ENCODE measurements around the gene BCL2L13.

Gene BCL2L13
- long read RNA-seq, donor 1, full-length matches to known transcripts = 13 of 13 reads
- long read RNA-seq, donor 1, partial matches to known transcripts = 0 of 13 reads
- long read RNA-seq, donor 1, other reads (novel, unspliced or antisense) = 0 of 13 reads
- long read RNA-seq, donor 2, full-length matches to known transcripts = 3 of 20 reads
- long read RNA-seq, donor 2, partial matches to known transcripts = 17 of 20 reads
- long read RNA-seq, donor 2, other reads (novel, unspliced or antisense) = 0 of 20 reads
- long read RNA-seq, donor 3, full-length matches to known transcripts = 4 of 4 reads
- long read RNA-seq, donor 3, partial matches to known transcripts = 0 of 4 reads
- long read RNA-seq, donor 3, other reads (novel, unspliced or antisense) = 0 of 4 reads
- long read RNA-seq, donor 4, full-length matches to known transcripts = 4 of 9 reads
- long read RNA-seq, donor 4, partial matches to known transcripts = 5 of 9 reads
- long read RNA-seq, donor 4, other reads (novel, unspliced or antisense) = 0 of 9 reads
- long read RNA-seq, donor 5, full-length matches to known transcripts = 8 of 8 reads
- long read RNA-seq, donor 5, partial matches to known transcripts = 0 of 8 reads
- long read RNA-seq, donor 5, other reads (novel, unspliced or antisense) = 0 of 8 reads
- long read RNA-seq, donor 6, full-length matches to known transcripts = 7 of 18 reads
- long read RNA-seq, donor 6, partial matches to known transcripts = 11 of 18 reads
- long read RNA-seq, donor 6, other reads (novel, unspliced or antisense) = 0 of 18 reads
- long read RNA-seq, donor 7, full-length matches to known transcripts = 10 of 92 reads
- long read RNA-seq, donor 7, partial matches to known transcripts = 54 of 92 reads
- long read RNA-seq, donor 7, other reads (novel, unspliced or antisense) = 28 of 92 reads
- long read RNA-seq, donor 8, full-length matches to known transcripts = 10 of 24 reads
- long read RNA-seq, donor 8, partial matches to known transcripts = 14 of 24 reads
- long read RNA-seq, donor 8, other reads (novel, unspliced or antisense) = 0 of 24 reads

GRCh38 chr22:17638432-17639246, at the start of gene BCL2L13:
Gene BCL2L13, plus strand, starts transcription at chr22:17638757. Its CDS starts 16,955 bp downstream, at chr22:17655712.
- DNase-seq = peak; percentile 95

GRCh38 chr22:17589810-17590375, 48.7 kb upstream of the BCL2L13 start:
- DNase-seq = no peak

DNA sequence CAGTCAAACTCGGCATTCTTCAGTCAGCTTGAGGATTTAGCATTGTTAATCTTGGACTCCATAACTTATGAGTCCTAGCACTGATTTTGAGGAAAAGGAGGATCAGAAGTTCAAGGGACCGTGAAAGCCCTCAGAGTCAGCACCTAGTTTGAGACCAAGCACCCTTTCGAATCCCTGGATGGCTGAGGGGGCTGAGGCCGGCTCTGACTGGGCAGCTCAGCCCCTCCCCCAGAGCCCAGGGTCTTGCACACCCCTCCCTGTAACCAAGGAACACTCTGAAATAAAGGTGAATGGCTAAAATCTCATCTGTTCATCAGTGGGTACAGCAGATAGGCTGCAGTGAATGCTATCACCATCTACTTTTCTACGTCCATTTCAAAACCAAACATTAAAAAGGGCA, 48.0 kb upstream of the BCL2L13 start:
- DNase-seq = no peak

- no peak for DNase-seq
These were observed 46.4 kb upstream of the BCL2L13 start for GRCh38 chr22:17592201-17592600.

DNA sequence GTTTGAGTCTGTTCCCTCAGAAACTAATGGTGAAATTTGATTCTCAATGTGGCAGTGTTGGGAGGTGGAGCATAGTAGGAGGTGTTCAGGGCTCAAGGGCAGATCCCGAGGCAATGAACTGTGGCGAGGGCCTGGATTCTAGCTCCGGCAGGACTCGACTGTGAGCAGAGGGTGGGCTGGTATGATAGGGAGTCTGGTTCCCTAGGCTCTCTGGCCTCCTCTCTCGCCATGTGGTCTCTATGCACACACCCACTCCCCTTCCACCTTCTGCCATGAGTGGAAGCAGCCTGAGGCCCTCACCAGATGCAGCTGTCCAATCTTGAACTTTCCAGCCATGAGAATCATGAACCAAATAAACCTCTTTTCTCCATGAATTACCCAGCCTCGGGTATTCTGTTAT, 42.3 kb upstream of the BCL2L13 start:
- DNase-seq = no peak

- no peak for DNase-seq
These were observed 41.3 kb upstream of the BCL2L13 start for GRCh38 chr22:17597217-17597616.

DNA sequence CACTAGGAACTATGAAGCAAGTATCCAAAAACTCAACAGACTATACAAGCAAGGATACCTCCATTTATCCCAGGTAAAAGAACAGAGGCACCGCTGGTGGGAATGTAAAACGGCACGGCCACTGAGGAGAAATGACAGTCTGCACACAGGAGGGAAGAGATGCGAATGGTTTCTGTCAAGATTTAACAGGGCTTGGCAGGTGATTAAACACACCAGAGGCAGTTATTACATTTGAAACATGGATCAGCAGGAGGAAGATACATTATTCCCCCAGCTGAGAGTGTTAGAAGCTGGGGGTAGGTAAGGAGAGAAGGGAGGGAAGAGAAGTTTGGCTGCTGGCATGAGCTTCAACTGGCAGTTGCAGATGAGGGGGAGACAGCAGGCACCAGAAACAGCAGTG, 40.2 kb upstream of the BCL2L13 start:
- no peak for DNase-seq

- DNase-seq = no peak
These were observed 37.5 kb upstream of the BCL2L13 start for GRCh38 chr22:17601031-17601430.

DNA sequence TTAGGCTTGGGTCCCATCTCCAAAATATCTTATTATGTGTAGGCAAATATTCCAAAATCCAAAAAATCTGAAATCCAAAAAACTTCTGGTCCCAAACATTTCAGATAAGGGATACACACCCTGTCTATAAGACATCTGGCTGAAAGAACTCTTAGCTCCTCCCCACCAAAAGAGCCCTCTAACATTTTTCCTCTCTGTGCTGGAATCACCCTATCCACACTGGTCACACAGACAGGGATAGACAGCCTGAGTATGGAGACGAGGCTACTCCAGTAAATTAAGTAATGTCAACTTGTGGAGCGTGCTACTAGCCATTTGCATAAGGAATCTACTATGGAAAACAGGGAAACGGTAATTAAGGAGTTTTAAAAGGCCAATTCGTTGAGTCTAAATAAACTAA, 34.9 kb upstream of the BCL2L13 start:
- DNase-seq = no peak

DNA sequence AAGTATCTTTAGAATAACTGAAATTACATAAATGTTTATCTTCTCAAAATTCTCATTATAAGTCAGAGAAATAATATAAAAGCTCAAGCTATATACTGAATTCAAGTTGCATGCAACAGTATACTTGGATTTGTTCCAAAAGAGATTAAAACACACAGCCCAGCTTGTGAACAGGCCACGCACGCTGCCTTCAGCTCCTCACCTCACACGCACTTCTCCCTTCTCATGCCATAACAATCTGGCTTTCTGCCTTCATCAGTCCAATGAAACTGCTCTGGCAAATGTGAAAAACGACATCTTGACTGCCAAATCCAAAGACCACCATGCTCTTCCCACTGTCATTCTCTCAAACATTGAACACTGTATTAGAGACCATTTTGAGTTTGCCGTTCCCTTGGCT, 32.1 kb upstream of the BCL2L13 start:
- DNase-seq = no peak

DNA sequence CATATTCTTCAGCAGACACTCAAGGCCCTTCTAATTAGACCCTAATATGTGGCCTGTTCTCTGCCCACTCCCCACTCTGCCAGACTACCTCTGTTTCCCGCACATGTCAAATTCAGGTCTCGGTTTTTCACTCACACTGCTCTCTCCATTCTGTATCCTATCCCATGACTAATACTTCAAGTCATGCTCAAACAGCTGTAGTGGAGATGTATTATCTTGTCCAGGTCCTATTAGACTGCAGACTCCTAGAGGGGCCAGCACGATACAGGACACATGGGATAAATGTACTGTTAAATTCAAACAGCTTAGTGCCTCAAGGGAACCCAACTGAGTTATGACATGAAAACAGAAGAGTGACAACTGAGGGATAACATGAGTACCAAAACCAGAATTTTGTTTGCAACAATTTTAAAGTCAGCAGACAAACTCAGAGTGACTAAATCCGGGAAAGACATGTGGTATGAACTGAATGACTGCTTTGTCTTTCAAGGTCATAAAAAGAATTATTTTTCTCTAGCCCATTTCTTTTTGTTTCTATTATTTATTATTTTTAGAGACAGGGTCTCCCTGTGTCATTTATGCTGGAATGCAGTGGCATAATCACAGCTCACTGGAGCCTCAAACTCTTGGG, 30.6 kb upstream of the BCL2L13 start:
- no peak for DNase-seq

DNA sequence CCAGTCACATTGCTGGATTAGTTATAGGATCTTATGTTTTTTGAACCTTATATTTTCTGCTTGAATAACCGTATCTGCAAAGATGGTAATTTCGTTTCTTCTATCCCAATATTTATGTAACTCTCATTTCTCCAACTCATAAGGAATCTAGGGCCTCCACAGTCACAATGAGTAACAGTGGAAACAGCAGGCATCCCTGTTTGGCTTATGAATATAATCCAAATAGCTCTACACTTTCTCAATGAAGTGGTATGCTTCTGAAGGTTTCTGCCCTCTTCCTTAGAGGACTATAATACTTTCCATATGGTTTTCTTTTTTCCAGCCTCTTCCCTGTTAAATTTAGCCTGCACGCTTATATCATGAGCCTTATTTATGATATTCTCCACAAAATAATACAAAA, 26.5 kb upstream of the BCL2L13 start:
- DNase-seq = no peak

DNA sequence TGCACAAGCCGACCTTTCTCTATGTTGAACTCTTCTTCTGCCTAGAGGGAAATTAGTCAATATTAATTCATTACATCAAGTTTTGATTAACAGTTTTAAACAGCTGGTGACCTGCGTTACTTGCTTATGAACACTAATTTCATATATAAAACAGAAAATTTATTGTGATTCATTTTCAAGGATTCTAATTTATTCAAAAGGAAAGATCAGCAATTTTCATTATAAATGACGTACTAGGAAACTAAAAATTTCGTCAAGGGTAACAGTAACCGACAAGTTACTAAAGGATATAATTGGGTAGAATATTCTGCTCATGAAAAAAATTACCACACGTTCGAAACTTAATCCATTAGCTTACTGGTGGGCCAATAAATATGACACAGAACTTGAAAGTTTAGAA, 25.3 kb upstream of the BCL2L13 start:
- DNase-seq = no peak

DNA sequence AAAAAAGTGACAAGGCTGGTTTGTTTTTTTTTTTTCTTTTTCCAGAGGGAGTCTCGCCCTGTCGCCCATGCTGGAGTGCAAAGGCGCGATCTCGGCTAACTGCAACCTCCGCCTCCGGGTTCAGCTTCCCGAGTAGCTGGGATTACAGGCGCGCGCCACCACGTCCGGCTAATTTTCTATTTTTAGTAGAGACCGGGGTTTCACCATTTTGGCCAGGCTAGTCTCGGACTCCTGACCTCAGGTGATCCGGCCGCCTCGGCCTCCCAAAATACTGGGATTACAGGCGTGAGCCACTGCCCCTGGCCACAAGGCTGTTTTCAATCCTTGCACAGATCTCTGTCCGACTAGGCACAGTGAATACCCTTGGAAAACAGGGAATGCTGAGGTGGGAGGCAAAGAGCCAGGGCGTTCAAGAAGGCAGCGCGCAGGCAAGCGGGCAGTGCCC, 10.6 kb upstream of the BCL2L13 start:
- DNase-seq = no peak

GRCh38 chr22:17628406-17629172, 10.0 kb upstream of the BCL2L13 start, which contains the start of gene ATP6V1E1:
Gene ATP6V1E1, minus strand, starts transcription at chr22:17628749. Its CDS starts 114 bp downstream, at chr22:17628635.
- DNase-seq = peak; percentile 85

DNA sequence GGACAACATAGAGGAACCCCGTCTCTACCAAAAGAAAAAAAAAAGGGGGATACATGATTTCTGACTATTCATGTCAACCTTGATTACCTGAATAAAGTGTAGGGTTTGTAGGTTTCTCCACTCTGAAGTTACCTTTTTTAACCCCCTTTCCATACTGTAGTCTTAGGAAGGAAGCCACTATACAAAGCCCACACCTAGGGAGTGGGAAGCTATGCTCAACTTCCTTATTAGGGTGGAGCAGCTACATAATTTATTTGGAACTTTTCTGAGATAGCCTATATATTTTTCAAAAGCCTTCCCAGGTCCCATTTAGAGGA, 9.4 kb upstream of the BCL2L13 start:
- DNase-seq = no peak

DNA sequence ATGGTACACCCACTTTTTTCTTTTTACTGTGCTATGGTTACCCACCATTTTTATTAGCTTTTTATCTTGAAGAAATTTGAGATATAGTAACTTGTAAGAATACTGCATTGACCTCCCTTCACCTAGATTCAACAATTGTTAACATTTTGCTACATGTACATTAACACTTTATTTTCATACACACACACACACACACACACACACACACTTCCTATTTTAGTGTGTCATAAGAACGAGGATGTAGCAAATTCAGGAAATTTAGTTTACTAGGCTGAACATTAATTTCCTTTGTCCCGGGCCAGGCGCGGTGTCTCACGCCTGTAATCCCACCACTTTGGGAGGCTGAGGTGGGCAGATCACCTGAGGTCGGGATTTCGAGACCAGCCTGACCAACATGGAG, 8.9 kb upstream of the BCL2L13 start:
- no peak for DNase-seq

DNA sequence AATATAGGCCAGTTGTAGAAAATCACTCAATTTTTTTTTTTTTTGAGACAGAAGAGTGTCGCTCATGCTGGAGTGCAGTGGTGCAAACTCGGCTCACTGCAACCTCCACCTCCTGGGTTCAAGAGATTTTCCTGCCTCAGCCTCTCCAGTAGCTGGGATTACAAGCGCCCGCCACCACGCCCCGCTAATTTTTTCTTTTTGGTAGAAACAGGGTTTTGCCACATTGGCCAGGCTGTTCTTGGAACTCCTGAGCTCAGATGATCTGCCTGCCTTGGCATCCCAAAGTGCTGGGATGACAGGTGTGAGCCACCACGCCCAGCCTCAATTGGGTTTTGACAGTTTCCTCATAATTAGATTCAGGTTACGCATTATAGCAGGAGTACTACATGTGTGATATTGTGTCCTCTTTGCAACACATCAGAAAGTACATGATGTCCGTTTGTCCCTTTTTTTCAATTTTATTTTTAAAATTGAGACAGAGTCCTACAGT, 7.4 kb upstream of the BCL2L13 start:
- DNase-seq = no peak

GRCh38 chr22:17633217-17633997, 5.2 kb upstream of the BCL2L13 start:
- no peak for DNase-seq

DNA sequence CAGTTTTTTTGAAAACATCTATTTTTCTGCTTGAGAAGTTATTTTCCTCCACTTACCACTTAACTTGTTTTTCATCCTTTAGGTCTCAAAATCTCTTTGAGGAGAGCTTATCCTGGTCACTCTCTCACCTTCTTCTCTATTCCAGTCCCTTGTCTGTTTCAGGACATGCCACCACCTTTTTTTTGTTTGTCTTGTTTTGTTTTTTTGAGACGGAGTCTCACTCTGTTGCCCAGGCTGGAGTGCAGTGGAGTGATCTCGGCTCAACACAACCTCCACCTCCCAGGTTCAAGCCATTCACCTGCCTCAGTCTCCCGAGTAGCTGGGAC, 4.6 kb upstream of the BCL2L13 start:
- no peak for DNase-seq
